Suprapubic skin (tissue), 3 donors: ENCODE measurements around the gene UBE2L6.

Experiments
- CTCF ChIP-seq, 2 donors: fragments of 200-600 bp in 1 of 2; fragments of 450-650 bp in 1 of 2; sonication (generic) in 1 of 2; IDR thresholded peaks; one replicate each; pipeline ENCODE4 v1.5.1; 2016 to 2019; ENCODE audit warnings: antibody characterized with exemption in 2 of 2, mild to moderate bottlenecking in 1 of 2, moderate library complexity in 1 of 2
- EP300 ChIP-seq: sonication (generic); formaldehyde crosslinking; IDR thresholded peaks from one replicate; pipeline ENCODE4 v1.6.1; 2017; ENCODE audit warnings: antibody characterized with exemption
- POLR2A ChIP-seq, 2 donors: fragments of 450-650 bp; IDR thresholded peaks; one replicate each; pipeline ENCODE4 v1.6.1; 2017; ENCODE audit warnings: antibody characterized with exemption in 2 of 2, mild to moderate bottlenecking in 2 of 2, moderate library complexity in 2 of 2

GRCh38 chr11:57530215-57530595, 37.3 kb downstream of the UBE2L6 start:
- TF ChIP-seq POLR2A (IDR thresholded peaks at IDR 0.05) (no peak), CTCF (IDR thresholded peaks at IDR 0.05) (no peak), EP300 (no peak)
